HG02798 (cell line): ENCODE measurements around the gene AKT1S1.

Experiments used
- ATAC-seq: cut with Tn5 transposase; IDR thresholded peaks from one replicate; pipeline ENCODE4 v1.9.1; 2021; ENCODE audit warnings: mild to moderate bottlenecking; ENCODE audit not compliant: unreplicated experiment, poor library complexity

Gene AKT1S1

GRCh38 chr19:49844138-49845095 lies 32.7 kb downstream of the AKT1S1 start:
- ATAC-seq = no peak

- no peak for ATAC-seq
These were observed 33.9 kb downstream of the AKT1S1 start for GRCh38 chr19:49843265-49843664.

DNA sequence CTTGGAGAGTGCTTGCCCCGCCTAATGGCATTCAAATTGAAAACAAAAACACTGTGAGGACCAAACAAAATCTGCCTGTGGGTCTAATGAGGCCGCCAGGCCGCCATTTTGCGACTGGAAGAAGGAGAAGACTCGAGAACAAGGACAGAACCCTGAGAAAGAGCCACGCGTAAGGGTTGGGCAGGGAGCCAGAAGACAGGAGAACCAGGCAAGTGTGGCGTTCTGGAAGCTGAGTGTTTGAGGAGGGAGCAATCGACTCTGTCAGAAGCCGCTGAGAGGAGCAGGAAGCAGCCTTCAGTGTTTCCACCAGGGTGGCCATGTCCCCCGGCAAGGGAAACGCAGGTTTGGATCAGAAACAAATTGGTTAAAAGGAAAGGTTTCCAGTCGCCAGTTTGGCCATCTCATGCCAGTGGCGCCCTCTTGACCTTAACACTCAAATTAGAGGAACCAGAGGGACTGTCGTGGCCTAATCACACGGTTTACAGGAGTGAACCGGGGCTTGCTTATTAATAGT lies 36.4 kb downstream of the AKT1S1 start:
- no peak for ATAC-seq

- ATAC-seq = no peak
These were observed 36.8 kb downstream of the AKT1S1 start for GRCh38 chr19:49840321-49840720.

DNA sequence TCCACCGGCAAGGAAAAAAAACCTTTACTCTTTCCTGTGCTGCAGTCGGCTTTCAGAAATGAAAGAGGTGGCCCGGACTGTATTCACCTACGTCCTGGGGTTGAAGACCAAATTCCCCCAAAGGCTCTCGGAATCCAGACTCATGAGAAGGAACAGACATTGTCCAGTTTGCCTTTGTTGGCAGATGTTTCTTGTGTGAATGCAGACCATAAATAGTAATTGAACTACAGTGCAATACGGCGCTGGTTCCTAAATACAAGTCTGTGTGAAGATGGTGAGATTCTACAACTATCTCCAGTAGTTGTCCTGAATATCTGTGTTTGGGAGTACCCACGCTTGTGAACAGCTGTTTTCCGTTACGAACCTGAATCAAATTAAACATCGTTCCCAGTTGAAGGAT lies 37.4 kb downstream of the AKT1S1 start:
- no peak for ATAC-seq

DNA sequence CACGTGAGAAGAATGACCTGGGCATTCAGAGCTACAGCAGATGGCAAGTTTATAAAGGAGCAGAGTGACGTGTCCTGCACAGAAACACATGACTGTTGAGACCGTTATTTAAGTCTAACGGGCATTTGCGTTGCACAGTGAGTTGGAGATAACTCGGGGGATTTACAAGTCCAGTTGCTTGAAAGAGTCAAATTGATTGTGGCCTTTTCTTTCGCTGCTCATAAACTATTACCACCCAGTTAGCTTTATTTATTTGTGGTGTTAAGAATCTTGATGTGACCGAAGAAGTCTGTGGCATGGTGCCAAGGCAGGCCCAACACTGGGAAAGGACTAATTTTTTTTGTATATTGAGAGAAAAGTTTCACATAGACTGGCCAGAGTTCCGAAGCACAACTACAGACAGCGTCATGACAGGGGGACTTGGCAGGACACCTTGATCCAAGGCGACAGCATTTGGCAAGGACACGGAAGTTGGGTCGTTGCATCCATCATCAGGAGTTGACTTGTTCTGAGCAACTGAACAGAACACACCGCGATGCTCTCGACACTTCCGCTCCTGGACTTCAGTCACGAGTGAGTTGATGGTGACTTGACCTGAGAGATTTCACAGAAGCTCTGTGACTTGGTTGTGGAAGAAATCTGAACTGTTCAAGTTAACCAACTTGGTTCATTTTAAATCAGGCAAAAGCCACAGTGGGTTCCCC lies 38.1 kb downstream of the AKT1S1 start:
- no peak for ATAC-seq

DNA sequence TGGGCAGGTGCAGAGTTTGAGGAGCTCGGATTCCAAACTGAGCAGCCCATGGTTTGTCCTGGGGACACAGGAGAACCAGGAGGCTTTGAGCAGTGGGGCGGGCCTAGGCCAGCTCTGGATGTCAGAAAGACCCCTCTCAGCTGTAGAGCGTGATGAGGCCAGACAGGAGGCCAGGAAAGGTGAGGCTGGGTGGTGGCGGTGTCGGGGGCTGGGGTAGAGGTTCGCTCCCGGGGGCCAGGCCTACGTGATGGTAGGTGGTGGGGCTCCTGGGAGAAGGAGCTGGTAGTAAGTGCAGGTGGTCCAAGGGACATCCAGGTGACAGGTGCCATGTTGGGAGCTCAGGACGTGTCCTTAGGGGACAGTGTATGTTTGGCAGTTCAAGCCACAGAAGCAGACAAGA lies 39.7 kb downstream of the AKT1S1 start:
- ATAC-seq = no peak

GRCh38 chr19:49837009-49837310 lies 40.2 kb downstream of the AKT1S1 start:
- ATAC-seq = no peak

DNA sequence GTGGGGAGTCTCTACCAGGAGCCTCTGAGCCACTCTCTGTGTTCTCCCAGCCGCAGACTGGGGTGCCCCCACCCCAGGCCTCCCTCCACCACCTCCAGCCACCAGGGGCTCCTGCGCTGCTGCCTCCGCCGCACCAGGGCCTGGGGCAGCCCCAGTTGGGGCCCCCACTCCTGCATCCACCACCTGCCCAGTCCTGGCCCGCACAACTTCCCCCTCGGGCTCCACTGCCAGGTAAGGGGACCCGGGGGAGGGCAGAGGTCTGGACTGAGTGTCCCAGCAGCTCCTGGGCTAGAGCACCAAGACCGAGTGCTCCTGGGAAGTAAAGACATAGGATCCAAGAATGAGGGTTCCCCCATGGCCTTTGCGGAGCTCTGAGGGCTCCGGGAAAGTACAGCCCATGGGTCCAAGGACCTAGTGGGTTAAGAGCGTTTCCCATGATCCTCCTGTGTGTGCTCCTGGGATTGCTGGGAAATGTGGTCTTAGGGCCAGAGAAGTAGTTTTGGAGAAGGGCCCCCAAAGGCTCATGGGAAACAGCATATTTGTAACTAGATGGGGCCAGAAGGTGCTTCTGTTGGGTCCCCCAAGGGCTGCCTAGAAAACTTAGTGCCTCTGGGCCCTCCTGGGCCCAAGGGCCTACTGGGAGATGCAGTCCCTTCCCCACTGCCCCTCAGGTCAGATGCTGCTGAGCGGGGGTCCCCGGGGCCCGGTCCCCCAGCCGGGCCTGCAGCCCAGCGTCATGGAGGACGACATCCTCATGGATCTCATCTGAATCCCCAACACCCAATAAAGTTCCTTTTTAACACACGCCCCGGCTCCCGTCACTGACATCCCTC lies 40.8 kb downstream of the AKT1S1 start:
- ATAC-seq = no peak

DNA sequence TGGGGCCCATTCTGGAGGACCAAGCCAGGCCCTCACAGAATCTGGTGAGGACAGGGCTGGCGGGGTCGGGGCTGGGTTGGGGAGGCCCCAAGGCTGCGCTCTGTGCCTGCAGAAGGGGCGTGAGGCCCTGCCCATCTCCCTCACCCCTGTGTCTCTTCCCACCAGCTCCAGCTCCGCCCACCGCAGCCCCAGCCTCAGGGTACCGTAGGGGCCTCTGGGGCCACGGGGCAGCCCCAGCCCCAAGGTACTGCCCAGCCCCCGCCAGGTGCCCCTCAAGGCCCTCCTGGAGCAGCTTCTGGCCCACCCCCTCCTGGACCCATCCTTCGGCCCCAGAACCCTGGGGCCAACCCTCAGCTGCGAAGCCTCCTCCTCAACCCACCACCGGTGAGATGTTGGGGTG lies 41.6 kb downstream of the AKT1S1 start:
- no peak for ATAC-seq

GRCh38 chr19:49833599-49833998 lies 43.6 kb downstream of the AKT1S1 start:
- ATAC-seq = no peak

DNA sequence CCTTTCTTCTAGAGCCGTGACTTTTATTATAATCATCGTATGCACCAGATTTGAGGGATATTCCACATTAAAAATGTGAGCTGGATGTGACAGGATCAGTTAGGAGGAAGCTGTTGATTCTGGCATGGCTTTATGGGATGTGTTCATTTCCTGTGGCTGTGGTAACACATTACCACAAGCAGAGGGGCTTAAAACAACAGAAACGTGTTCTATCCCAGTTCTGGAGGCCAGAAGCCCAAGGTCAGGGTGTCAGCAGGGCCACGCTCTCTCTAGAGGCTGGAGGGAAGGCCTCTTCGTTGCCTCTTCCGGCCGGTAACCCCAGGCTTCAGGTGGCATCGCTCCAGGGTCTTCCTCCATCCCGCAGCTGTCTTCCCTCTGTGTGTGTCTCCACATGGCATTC lies 44.6 kb downstream of the AKT1S1 start:
- ATAC-seq = no peak

- no peak for ATAC-seq
These were observed 45.6 kb downstream of the AKT1S1 start for GRCh38 chr19:49831592-49831991.

GRCh38 chr19:49830766-49831165 lies 46.4 kb downstream of the AKT1S1 start:
- ATAC-seq = no peak

GRCh38 chr19:49829721-49830120 lies 47.4 kb downstream of the AKT1S1 start:
- no peak for ATAC-seq

GRCh38 chr19:49829200-49829599 lies 48.0 kb downstream of the AKT1S1 start:
- no peak for ATAC-seq

- ATAC-seq = no peak
These were observed 50.1 kb downstream of the AKT1S1 start for GRCh38 chr19:49827034-49827433.

DNA sequence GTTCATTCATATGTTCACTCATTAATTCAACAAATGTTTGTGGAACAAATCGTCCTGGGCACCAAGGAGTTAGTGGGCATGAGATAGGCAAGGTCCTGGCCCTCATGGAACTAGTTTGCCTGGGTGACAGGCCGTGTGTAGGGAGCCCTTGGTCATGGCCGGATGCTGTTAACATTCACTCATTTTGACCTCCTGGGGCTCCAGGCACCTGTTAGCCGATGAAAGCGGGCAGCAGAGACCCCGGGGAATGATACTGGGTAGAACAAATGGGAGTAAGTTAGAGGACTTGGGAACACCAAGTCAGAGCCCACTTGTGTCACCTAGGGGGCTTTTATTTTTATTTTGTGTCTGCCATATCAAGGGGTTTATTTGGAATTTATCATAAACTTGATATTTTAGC lies 52.5 kb downstream of the AKT1S1 start:
- no peak for ATAC-seq

DNA sequence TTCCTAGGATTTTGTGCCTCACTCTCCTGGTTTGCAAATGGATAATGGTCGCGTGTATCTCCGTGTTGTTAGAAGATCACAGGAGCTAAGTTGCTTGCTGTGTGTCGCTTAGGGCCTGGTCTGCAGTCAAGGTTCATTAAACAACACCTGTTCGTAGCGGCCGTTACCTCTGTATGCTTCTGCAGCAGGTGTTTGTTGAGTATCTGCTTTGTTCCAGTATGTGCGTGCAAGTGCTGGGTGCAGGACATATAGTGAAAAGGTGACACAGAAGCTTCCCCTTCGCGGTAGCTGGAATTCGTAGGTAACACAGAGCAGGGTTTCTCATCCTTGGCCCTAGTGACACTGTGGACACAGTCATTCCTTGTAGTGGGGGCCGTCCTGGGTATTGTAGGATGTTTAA lies 53.7 kb downstream of the AKT1S1 start:
- no peak for ATAC-seq

- no peak for ATAC-seq
These were observed 57.0 kb downstream of the AKT1S1 start for GRCh38 chr19:49820125-49820524.
